Inferior parietal cortex (tissue), 1 donor: ENCODE data around the gene MAN2A1.

Experiments used
- DNase-seq: peaks from one replicate; pipeline ENCODE4 v3.0.0-alpha.2; 2016; ENCODE audit errors: extremely low spot score

MAN2A1 gene

DNA sequence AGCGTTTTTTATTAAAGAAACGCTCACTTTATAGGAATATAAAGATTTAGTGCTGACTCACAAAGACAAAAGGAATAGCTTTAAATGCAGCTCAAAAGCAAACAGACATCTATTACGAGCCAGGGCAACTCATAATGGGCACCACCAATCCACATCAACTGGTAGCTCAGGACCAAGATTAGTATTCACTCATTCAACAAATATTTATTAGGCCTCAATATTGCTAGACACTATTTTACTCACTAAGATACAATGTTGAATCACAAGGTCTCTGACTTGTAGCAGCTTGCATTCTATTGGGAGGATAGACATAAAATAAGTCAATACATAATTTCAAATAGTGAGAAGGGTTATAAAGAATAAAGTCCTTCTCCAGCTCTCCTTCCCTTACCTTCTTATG, 8.0 kb upstream of the MAN2A1 start:
- no peak for DNase-seq

DNA sequence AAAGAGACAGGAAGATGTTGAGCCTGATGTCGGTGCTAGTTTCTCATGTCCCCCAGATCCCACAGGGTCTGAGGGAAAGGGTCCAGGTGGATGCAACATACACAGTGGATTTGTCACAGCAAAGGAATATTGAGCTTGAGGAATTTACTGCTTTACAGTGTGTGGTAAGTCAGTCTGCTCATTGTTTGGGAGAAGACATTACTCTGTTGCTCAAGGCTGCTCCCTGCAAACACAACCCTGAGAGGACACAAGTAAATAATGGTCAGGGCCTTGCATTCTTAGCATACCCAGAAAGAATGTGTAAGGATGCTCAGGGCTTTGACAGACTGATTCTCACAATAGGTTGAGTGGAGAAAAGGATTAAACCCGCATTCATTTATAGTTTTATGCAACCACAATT, 7.3 kb upstream of the MAN2A1 start:
- no peak for DNase-seq

DNA sequence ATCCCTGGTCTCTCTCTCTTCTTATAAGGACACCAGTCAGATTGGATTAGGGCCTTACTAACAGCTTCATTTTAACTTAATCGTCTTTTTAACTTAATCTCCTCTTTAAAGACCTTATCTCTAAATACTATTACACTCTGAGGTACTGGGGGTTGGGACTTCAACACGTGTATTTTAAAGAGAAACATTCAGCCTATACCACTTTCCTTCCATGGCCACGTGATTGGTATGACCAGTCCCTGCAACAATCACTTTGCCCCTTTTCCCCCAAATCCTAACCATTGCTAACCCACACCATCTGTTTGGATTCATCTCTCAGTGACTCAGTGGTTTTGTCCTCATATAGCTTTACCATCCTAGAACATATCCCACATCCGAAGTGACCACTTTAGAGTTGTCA, 3.8 kb upstream of the MAN2A1 start:
- DNase-seq = no peak

DNA sequence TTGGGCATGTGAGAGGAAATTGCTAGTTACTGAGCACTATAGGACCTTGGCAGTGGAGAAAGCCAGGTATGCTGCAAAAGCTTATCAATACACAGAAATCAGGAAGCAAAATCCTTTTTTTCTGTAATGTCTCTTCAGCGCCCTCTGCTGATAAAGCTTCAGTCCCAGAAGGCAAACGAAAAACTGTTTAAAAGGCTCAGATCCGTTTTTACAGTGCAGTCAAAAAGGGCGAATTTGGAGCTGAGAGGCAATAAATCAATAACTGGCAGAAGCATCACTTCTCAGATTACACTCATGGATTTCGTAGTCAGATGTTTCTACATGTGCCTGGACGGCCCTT, 1.1 kb upstream of the MAN2A1 start:
- DNase-seq = peak; percentile 80

DNA sequence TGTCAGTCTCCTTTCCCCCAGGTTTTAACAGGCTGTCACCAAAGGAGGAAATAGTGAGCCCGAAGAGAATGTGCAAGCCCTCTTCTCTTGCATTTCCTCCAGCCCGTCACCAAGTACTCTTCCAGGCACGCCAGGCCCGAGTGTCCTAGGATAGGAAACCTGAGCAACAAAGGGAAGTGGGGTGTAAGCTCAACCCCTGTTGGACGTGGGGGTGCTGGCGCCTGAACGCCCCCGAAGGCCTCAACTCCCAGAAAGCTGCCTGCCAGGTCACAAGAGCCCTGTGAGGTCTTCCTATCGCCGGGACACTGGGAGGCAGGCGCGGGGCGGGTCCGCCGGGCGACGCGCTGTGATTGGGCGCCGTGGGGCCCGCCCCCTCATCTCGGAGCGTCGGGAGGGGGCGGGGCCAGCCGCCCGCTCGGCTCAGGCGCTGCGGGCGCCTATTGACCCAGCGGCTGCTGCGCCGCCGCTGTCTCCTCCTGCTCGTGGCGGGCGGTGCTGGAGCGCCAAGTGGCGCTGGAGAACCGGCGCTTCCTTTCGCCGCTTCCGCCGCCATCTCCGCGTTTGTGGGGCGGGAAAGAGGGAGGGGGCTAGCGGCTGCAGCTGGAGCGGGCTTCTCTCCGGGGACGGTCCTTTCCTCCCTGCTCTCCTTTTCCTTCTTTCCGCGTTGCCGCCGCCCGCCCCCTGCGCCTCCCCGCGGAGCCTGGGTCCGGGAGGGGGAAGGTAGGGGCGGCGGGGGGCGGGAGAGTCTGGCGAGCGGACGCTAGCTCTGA, 572 bp upstream of the MAN2A1 start:
- DNase-seq = peak; percentile 90

DNA sequence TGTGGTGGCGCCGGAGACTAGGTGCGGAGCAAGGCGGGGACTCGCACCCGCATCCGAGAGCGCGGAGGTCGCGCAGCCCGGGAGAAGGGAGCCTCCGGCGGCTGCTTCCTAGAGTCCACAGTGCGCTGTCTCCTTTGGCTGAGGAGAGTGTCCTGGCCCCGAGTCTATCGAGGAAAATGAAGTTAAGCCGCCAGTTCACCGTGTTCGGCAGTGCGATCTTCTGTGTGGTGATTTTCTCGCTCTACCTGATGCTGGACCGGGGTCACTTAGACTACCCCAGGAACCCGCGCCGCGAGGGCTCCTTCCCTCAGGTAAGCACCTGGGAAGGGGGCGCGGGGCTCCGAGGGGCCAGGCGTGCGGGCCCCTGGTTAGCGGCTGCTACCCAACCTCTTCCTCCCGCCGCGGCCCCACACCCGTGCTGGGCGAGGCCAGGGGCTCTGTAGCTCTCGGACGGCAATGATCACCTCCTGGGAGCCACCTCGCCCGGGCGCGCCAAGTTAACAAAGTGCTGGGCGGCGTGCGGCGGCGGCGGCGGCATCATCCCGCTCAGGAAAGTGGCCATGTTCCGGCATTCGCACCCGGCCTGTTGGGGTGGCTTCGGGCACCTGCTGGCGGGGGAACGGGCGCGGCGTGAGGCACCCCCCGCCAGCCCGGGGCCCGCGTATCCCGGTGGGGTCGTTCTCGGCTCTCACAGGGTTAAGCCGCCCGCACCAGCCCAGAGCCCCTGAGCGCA, 681 bp downstream of the MAN2A1 start:
- DNase-seq = no peak

DNA sequence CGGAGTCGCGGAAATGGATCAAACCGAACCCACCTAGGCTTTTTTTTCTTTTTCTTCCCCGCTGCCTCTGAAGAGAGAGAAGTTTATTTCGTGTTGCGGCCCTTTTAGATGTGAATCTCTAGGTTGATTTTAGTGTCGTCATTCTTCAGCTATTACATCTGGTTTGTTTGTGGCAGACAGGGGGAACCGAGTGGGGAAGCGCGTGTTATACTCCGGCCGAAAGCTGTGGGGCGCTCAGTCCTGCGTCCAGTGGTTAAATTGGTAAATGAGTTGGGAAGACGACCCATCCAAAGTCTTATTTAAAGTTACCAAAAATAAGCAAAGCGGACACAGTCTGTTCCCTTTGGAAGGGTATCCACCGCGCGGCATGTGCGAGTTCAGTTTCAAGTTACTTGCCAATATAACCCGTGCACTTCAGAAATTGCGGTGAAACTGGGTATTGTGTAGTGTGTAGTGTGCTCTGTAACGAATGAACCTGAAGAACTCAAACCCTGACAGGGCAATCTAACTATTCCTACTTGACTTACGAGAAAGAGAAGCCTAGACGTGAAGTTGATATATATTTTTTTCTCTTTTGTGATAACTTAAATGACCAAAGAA, 1.3 kb downstream of the MAN2A1 start:
- peak; percentile 79 for DNase-seq

DNA sequence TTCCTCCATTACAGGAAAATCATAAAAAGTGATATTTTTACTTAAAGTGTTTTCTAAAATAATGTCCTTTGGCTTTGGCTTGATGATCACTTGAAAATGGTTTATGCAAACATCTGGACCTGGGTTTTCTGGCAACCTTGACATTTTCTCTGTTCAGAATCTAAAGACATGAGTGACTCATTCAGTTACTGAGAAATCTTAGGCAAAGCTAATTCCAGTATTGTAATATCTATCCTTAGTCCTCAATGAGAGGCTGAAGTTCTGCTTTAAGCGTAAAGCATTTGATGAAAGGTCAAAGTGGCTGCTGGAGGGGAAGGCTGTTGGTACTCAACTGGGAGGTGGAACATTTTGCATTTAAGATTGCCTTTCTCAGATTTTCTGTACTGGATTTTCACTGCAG, 2.3 kb downstream of the MAN2A1 start:
- DNase-seq = no peak

DNA sequence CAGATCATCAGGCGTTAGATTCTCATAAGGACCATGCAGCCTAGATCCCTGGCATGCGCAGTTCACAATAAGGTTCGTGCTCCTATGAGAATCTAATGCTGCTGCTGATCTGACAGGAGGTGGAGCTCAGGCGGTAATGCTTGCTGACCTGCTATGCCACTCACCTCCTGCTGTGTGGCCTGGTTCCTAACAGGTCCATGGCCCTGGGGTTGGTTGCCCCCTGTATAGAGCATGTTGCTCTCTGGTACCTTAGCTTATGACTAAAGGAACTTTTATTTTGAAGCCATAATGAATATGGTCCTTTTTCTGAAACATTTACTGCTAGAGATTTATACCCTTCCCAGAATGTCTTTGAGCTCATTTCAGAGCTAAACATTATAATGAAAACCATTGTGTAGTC, 3.1 kb downstream of the MAN2A1 start:
- DNase-seq = no peak

DNA sequence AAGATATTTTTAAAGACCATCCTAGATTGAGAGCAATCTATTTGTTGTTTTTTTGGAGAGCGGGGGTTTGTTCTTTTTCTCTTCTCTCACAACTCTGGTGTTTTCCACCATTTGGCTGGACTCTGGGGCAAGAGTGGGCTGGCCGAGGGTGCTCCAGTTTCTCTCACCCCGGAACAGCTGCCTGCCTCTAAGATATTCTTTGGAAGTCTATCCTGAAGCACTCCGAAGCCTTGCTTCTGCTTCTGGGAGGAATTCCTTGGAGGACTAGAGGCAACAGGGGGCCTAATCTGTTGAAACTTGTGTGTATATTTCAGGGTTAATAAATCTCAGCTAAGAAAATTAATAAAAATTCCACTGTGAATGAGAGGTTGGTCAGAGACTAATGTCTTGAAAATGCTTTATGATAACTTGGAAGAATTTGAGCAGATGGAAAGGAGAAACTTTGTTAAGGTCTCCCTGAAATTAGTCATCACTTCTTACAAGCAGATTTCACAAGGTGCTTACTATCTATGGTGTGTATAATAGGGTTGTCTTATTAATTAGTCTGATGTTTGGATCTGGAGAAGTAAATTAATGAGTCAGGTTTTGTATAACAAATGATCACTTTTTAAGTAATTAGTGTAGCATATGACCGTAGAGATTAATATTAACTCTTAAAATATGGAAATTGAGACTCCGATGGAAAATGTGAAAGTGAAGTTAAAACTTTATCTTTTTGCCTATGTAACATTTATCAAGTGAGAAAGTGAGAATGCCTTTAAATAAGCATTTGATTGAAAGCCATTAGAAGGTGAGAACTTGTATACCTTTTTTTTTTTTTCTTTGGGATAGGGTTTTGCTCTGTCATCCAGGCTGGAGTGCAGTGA, 4.0 kb downstream of the MAN2A1 start:
- no peak for DNase-seq

DNA sequence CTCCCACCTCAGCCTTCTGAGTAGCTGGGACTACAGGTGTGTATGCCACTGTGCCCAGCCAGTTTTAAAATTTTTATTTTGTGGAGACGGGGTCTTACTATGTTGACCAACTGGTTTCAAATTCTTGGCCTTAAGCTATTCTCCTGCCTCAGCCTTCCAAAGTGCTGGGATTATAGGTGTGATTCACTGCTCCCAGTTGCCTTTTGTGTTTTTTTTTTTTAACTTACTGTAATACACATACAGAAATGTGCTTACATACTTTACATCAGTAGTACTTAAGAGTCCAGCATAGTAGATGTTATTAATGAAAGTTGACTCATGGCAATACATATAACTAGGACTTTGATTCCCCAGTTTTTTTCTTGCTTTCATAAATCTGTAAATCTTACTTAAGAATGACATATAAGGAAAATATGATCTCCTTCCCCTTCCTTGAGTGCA, 4.7 kb downstream of the MAN2A1 start:
- DNase-seq = no peak

DNA sequence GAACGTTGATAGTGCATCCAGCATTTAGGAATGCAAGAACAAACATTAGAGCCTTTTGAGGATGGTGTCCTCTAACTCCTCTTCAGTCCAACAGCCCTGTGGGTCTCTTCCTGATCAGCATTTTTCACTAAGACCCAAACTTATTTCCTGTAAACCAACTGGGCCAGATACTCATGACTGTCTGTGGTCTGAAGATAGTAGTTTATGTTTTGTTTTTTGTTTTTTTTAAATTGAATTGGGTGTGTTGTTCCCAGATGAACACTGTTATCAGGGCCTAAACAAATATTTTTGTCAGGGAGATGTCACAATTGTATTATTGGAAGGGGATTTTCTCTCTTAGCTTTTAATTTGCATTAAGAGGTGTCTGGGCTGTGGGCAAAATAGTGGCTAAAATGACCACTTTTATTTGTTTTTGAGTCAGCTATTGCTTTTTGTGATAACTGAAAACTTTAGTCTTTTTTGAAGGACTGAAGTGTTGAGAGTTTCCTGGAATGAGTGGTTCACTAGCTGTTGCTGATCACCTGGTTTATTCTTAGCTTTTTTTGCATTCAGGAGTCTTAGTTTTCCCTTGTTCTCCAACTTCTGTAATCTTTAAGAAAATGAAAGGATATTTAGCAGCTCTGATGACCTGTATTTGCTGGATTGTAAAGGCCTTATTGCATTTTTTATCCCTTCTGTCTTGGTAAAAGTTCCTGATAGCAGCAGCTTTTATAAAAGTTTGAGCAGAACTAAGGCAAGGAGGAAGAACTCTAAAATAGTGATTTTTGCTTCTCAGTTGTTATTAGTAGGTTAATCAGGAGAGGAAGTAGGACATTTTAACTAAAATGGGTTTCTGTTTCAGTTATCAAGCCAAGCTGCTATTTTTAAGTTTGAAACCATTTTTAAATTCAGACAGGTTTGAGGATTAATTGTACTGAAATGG, 5.5 kb downstream of the MAN2A1 start:
- DNase-seq = no peak

DNA sequence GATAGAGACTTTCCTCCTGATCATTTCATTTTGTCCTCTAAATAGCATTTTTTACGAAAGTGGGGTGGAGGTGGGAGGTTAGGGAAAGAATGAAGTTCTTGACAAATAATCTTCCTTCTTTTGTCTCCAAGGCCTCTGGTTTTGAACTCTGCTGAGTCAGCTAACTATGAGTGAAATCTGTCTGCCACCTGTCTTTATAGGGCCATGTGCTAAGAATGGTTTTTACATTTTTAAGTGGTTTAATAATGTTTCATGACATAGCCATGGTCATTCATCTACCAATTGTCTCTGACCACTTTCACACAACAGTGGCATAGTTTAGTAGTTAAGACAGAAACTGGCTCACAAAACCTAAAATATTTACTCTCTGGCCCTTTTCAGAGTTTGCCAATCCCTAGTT, 7.6 kb downstream of the MAN2A1 start:
- no peak for DNase-seq

DNA sequence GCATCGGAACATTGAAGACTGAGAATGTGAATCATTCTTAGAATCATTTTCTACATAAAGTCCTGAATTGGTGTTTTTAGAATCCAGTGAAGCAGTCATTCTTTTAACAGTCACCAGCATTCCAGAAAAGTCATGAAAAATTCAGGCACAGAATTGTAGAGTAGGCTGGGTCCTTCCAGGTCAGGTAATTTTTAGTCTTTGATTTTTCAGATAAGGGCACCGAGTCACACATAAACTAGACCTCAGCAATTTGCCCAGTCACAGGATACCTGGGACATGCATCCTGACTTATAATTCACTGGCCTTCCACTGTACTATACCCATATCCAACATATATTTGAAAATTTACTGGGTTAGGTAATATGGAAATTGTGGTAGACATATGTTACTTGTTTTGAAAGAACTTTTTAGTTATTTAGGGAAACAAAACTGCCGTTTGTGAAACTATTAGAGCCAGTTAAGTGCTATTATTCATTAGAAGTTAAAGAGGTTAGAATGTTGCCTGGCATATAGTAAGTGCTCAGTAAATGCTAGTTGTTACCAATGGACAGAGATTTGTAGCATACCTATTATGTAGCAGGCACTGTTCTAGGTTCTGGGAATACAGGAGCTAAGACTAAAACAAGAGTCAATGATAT, 10.9 kb downstream of the MAN2A1 start:
- no peak for DNase-seq

DNA sequence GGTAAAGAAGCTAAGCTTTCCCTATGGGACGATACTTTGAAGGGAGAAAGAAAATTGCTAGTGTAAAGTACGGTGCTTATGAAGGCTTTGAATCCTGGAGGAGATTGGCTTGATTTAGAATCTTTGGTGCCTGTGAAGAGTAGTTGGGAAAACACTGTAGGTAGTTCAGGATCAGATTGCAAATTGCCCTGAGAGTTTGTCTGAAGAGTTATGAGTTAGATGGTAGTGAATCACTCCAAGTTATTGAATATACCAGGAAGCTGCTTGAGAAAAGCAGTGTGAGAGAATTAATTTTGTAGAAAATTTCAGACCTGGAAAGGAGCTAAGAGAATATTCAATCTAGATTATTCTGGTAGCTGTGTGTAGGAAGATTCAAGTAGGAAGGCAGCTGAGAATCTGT, 11.5 kb downstream of the MAN2A1 start:
- DNase-seq = no peak

DNA sequence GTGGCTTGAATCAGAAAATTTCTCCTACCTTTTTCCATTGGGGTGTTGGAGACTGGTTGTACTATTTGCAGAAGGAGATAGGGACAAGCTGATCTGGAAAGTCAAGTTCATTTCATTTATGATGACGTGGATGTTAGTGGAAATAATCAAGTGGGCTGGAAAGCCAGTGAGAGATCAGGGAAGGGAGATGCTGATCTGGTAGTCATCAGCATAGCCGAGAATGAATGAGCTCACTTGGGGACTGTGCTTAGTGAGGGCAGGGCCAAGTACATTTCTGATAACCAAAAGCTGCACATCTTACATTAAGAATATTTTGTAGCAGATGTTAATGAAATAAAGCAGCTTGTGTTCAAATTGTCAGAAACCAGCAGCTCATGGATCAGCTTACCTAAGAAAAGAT, 12.1 kb downstream of the MAN2A1 start:
- no peak for DNase-seq

DNA sequence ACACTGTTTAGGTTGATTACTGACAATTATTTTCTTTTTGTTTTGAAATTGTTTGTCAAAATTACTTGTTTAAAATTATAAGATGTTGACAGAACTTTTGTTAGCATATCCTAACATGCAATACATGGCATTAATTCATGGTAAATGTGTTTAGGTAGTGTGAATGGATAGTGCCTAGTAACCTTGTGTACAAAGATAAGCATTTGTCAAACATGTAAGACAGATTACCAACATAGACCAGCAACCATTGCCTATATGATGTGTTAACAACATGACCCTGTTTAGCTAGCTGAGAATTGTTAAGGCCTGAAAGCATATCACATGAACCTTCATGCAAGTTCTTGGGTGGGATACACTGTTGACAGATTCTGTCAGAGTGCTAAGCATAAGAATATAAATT, 13.4 kb downstream of the MAN2A1 start:
- no peak for DNase-seq

DNA sequence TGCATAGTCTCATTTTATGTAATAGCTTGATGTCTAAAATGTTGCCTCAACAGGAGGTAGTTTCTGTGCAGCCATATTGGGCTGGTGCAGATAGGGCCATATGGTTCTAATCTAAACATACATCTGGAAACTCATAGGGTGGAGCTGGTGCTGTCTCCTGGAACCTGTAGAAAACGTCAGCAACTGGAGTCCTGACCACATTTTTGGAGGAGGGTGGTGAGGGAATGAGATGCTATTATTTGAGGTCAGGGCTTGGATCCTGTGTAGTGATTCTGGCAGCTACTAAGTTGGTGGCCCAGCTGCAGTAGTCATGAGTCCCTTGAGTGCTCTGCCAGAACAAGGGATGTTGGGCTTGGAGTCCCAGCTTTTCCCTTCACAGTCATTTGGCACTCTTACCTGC, 14.1 kb downstream of the MAN2A1 start:
- DNase-seq = no peak

DNA sequence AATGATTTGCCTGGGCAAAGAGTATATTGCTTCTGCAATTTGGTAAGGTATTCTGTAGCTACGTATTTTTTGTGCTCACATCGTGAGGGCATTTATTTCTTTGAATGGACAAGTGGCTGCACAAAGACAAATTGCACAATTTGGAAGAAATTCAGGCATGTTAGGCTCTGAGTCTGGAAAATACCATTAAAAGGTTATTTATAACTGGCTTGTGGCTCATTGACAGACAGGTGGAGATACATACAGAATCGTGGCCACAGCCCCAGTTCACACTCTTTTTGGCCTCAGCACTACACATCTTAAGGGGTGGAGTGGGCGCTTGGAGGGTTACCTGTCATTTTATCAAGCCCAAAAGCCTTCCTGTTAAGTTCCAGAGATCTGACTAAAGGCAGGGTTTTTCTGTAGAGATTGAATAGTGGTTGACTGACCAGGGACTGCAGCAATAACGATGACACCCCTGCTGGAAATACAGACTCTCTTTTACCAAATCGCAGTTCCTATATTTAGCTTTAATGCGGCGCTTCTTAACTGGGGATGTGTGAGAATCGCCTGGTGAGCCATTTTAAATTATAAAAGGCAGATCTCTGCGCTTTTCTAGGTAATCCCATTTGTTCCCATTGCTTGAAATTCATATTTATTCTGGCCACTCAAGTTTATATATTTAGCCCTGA, 14.7 kb downstream of the MAN2A1 start:
- no peak for DNase-seq

DNA sequence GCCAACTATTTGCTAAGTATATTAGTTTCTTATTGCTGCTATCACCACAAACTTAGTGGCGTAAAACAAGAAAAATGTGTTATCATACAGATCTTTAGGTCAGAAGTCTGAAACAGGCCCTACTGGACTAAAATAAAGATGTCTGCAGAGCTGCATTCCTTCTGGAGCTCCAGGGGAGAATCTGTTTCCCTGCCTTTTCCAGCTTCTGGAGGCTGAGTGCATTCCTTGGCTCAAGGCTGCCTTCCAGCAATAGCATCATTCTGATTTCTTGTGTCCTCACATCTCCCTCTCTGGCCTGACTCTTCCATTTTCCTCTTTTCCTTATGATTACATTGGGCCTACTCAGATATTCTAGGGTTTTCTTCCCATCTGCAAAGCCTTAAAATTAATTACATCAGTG, 15.9 kb downstream of the MAN2A1 start:
- DNase-seq = no peak
